Lung (tissue), 13 donors: Measurements from ENCODE around the gene BICDL1. TPM values are rescaled to one million over a fixed set of nuclear protein-coding genes. Genes with fewer than 3 reads are reported as not detected.

Source experiments
- ATAC-seq: fragments of 200-7000 bp; cut with Tn5 transposase; one replicate; pipeline ENCODE4 v1.9.1; 2020; ENCODE audit warnings: moderate number of reproducible peaks; ENCODE audit not compliant: insufficient read depth, low FRiP score
- DNase-seq, 3 donors: peaks; one replicate each; pipeline ENCODE4 v3.0.0-alpha.2; 2013 to 2017
- H3K27ac ChIP-seq, 2 donors: one replicate each; pipeline ENCODE4 v1.5.1; 2013; ENCODE audit warnings: mild to moderate bottlenecking in 2 of 2, moderate library complexity in 2 of 2, control low read depth in 1 of 2, inconsistent platforms in 1 of 2, low read depth in 1 of 2, low read length in 1 of 2
- H3K27me3 ChIP-seq, 3 donors: one replicate each; pipeline ENCODE4 v1.5.1; 2013; ENCODE audit warnings: low read length in 2 of 3; ENCODE audit not compliant: control insufficient read depth in 3 of 3, insufficient read depth in 3 of 3
- H3K36me3 ChIP-seq, 4 donors: one replicate each; pipeline ENCODE4 v1.5.1; 2013; ENCODE audit warnings: low read length in 4 of 4, mild to moderate bottlenecking in 1 of 4, moderate library complexity in 1 of 4; ENCODE audit not compliant: control insufficient read depth in 4 of 4, insufficient read depth in 4 of 4
- H3K4me1 ChIP-seq, 5 donors: one replicate each; pipeline ENCODE4 v1.5.1; 2013; ENCODE audit warnings: low read length in 5 of 5, mild to moderate bottlenecking in 2 of 5, moderate library complexity in 1 of 5; ENCODE audit not compliant: control insufficient read depth in 5 of 5, insufficient read depth in 5 of 5
- H3K4me3 ChIP-seq: one replicate; pipeline ENCODE4 v1.5.1; 2013; ENCODE audit warnings: mild to moderate bottlenecking, control low read depth, moderate library complexity
- H3K9ac ChIP-seq, 2 donors: one replicate each; pipeline ENCODE4 v1.5.1; 2013; ENCODE audit warnings: low read length in 2 of 2, control low read depth in 1 of 2; ENCODE audit not compliant: insufficient read depth in 1 of 2
- H3K9me3 ChIP-seq, 4 donors: one replicate each; pipeline ENCODE4 v1.5.1; 2013; ENCODE audit warnings: low read length in 3 of 4, mild to moderate bottlenecking in 1 of 4, moderate library complexity in 1 of 4; ENCODE audit not compliant: control insufficient read depth in 4 of 4, insufficient read depth in 3 of 4
- CTCF ChIP-seq: IDR thresholded peaks from 2 replicates; pipeline ENCODE4 v1.5.1; 2012; ENCODE audit warnings: mild to moderate bottlenecking; ENCODE audit errors: control extremely low read depth, extremely low read depth
- WGBS, 2 donors: extraction: QIAGEN DNeasy Blood & Tissue Kit; methylation state at CpG; one replicate each; pipeline ENCODE4 v1.1.7; 2013; 5-methylcytosine and 5-hydroxymethylcytosine counted together
- polyA plus RNA-seq, 2 donors: library from polyadenylated mRNA; stranded (reverse); fragments of 200-250 nt; gene quantifications; one replicate each; pipeline ENCODE4 v1.2.1, GENCODE V29; 2013
- small RNA-seq: library from RNA; depleted of rRNA; stranded (forward); fragments of <200 nt; gene quantifications from one replicate; pipeline ENCODE3, GENCODE V24; 2014; ENCODE audit warnings: low replicate concordance
- total RNA-seq, 2 donors: library from RNA; depleted of rRNA in 1 of 2; stranded (reverse); fragments of >200 nt in 1 of 2; gene quantifications; one replicate each; pipeline ENCODE4 v1.2.1, GENCODE V29; 2014 to 2021
- donor health status: control.
- donor health status: control.
- donor health status: Bipolar disorder and iron deficiency.
- donor health status: healthy.
- donor health status: DM: yes; HTN: yes; CAD: no.

The BICDL1 gene
- total and polyA plus RNA-seq, 4 donors, result 5.2 to 23.7 (median 13.7) TPM

GRCh38 chr12:120141336-120141735 is 152.3 kb downstream of the BICDL1 start:
- H3K36me3 ChIP-seq, result peaks cover 38 to 70% (median 65%) of the 10 kb centered on the region in 4 donors
- WGBS, 2 donors, result 96 to 98% methylated on average over 6 of the region's 6 CpGs
- TF ChIP-seq CTCF, result no peak
- no peaks in the 10 kb centered on the region for H3K9me3 ChIP-seq
- no peak overlapping the region for H3K27ac ChIP-seq
- ATAC-seq (no peak), DNase-seq (no peak)
- no peak overlapping the region for H3K4me3 ChIP-seq
- H3K4me1 ChIP-seq, result no peaks in the 10 kb centered on the region
- H3K27me3 ChIP-seq, result no peaks in the 10 kb centered on the region
- H3K9ac ChIP-seq, result no peak overlapping the region

GRCh38 chr12:120142231-120142877 is 153.3 kb downstream of the BICDL1 start:
- ATAC-seq, result no peak

More at GRCh38 chr12:120142231-120142877, 153.3 kb downstream of the BICDL1 start:
- Histone ChIP-seq H3K27me3 (no peaks in the 10 kb centered on the region), H3K36me3 (peaks cover 43 to 69% (median 63%) of the 10 kb centered on the region in 4 donors), H3K27ac (no peak overlapping the region), H3K4me1 (no peaks in the 10 kb centered on the region), H3K4me3 (no peak overlapping the region), H3K9me3 (no peaks in the 10 kb centered on the region), H3K9ac (no peak overlapping the region)
- DNase-seq, result no peak
- WGBS, 2 donors, result 97 to 98% methylated on average over 14 of the region's 14 CpGs
- no peak for TF ChIP-seq CTCF

Small RNAs within 50 kb of the gene (small RNA-seq; reads per million reads assigned to genes)
- not detected for gene AC004812.1

Other genes starting within 250 kb of the BICDL1 start
- gene CIT, start 111.9 kb upstream of the BICDL1 start, total RNA-seq, result 10 to 100 TPM; 22.1 to 29.3 TPM
- gene CIT, start 111.9 kb upstream of the BICDL1 start, polyA plus RNA-seq, result 1 to 10 TPM; 5.0 to 7.7 TPM
- 10 to 100 TPM; 22.1 to 51.8 TPM for gene RAB35, start 127.5 kb downstream of the BICDL1 start, total RNA-seq
- gene RAB35, start 127.5 kb downstream of the BICDL1 start, polyA plus RNA-seq, result 10 to 100 TPM; 27.3 to 47.0 TPM
- 10 to 100 TPM; 76.4 to 93.6 TPM for gene GCN1, start 205.5 kb downstream of the BICDL1 start, total RNA-seq
- gene GCN1, start 205.5 kb downstream of the BICDL1 start, polyA plus RNA-seq, result 10 to 100 TPM; 19.3 to 29.7 TPM
- 1,000 to 10,000 TPM; 1,492 to 1,979 TPM for gene RPLP0, start 211.9 kb downstream of the BICDL1 start, total RNA-seq
- 1,000 to 10,000 TPM; 2,934 to 3,190 TPM for gene RPLP0, start 211.9 kb downstream of the BICDL1 start, polyA plus RNA-seq